Gastrocnemius medialis (tissue), 4 donors: ENCODE measurements around the gene ADAMTSL3. TPM values are rescaled to one million over a fixed set of nuclear protein-coding genes. Genes with fewer than 3 reads are reported as not detected.

Source experiments
- ATAC-seq, 2 donors: fragments of 150-250 bp; one replicate each; pipeline ENCODE4 v1.9.1; 2016
- DNase-seq, 2 donors: peaks; one replicate each; pipeline ENCODE4 v3.0.0-alpha.2; 2019
- H3K27ac ChIP-seq, 4 donors: fragments of 200-600 bp; sonication (generic); 1 replicate in 1 of 4; 2 replicates in 3 of 4; pipeline ENCODE4 v1.5.1; 2016 to 2018; ENCODE audit warnings: mild to moderate bottlenecking in 2 of 4, moderate library complexity in 1 of 4
- H3K27me3 ChIP-seq, 3 donors: fragments of 200-600 bp; sonication (generic) in 2 of 3; 1 replicate in 1 of 3; 2 replicates in 2 of 3; pipeline versions ENCODE4 v1.5.1 to v1.6.0; 2016 to 2019; ENCODE audit warnings: mild to moderate bottlenecking in 1 of 3, moderate library complexity in 1 of 3
- H3K36me3 ChIP-seq, 2 donors: fragments of 200-600 bp; sonication (generic) in 1 of 2; one replicate each; pipeline ENCODE4 v1.5.1; 2017 to 2018
- H3K4me1 ChIP-seq, 2 donors: fragments of 200-600 bp; sonication (generic) in 1 of 2; one replicate each; pipeline ENCODE4 v1.5.1; 2016 to 2017; ENCODE audit warnings: mild to moderate bottlenecking in 2 of 2
- H3K4me3 ChIP-seq, 4 donors: fragments of 200-600 bp; sonication (generic) in 3 of 4; 1 replicate in 1 of 4; 2 replicates in 3 of 4; pipeline ENCODE4 v1.5.1; 2016 to 2019; ENCODE audit warnings: mild to moderate bottlenecking in 2 of 4
- H3K9me3 ChIP-seq, 3 donors: fragments of 200-600 bp; sonication (generic) in 2 of 3; 1 replicate in 1 of 3; 2 replicates in 2 of 3; pipeline ENCODE4 v1.5.1; 2016 to 2019
- CTCF ChIP-seq, 5 experiments: fragments of 450-650 bp in 3 of 5; fragments of 200-600 bp in 2 of 5; sonication (generic) in 2 of 5; IDR thresholded peaks in 4 of 5; conservative IDR thresholded peaks in 1 of 5; 1 replicate in 4 of 5; 2 replicates in 1 of 5; pipeline ENCODE4 v1.5.1; 2016 to 2019; ENCODE audit warnings: antibody characterized with exemption in 5 of 5, mild to moderate bottlenecking in 3 of 5, moderate library complexity in 3 of 5
- POLR2A ChIP-seq, 2 donors: fragments of 450-650 bp; IDR thresholded peaks; one replicate each; pipeline ENCODE4 v1.6.1; 2017; ENCODE audit warnings: antibody characterized with exemption in 2 of 2, mild to moderate bottlenecking in 2 of 2, moderate library complexity in 2 of 2
- in situ Hi-C, 4 donors: fragments of 200-750 bp; cut with MboI; loops; one replicate each; pipeline versions ENCODE4 v1.15.0 to v1.8.0; 2017; ENCODE audit warnings: low sequenced_read_pairs in 4 of 4
- intact Hi-C: fragments of 100-400 bp; cut with DNase I; formaldehyde crosslinking; loops from one replicate; pipeline ENCODE4 v1.15.1; 2023; ENCODE audit warnings: low total_unique reads
- total RNA-seq, 4 donors: library from RNA; depleted of rRNA; stranded (reverse); fragments of >200 nt; gene quantifications; one replicate each; pipeline versions ENCODE4 v1.1.0 to v1.2.3, GENCODE V29; 2016

ADAMTSL3 gene
- total RNA-seq, 4 donors from 2014 or later, result 0.66 to 2.9 (median 0.76) TPM

DNA sequence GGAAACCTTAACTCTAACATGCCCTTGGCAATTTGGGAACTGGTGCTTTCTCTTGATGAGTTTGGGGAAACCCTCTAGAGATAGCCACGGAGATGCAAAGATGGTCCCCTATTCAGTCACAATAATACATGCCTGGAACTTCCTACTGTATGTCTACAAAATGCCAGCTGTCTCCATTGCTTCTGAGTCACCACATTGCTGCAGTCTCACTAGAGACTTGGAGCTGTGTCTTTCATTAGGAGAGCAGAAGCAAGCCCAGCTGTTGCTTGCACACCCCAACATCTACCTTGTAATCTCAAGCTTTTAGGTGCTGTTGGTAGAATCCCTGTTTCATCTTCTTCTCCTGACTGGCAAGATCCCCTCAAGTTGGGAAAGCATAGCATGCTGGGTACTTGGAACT, 261.0 kb downstream of the ADAMTSL3 start:
- DNase-seq, result no peak
- Histone ChIP-seq H3K4me1 (no peaks in the 10 kb centered on the region), H3K9me3 (no peaks in the 10 kb centered on the region), H3K27me3 (no peaks in the 10 kb centered on the region), H3K36me3 (no peaks in the 10 kb centered on the region), H3K27ac (no peak overlapping the region), H3K4me3 (no peak overlapping the region)
- TF ChIP-seq CTCF (IDR thresholded peaks at IDR 0.05 in 4 of 5, conservative IDR thresholded peaks at IDR 0.05 in 1 of 5) (no peak), POLR2A (IDR thresholded peaks at IDR 0.05) (no peak)
- no peak for ATAC-seq
- intact Hi-C loops, result no loop called here
- in situ Hi-C loops, result no loop called here

DNA sequence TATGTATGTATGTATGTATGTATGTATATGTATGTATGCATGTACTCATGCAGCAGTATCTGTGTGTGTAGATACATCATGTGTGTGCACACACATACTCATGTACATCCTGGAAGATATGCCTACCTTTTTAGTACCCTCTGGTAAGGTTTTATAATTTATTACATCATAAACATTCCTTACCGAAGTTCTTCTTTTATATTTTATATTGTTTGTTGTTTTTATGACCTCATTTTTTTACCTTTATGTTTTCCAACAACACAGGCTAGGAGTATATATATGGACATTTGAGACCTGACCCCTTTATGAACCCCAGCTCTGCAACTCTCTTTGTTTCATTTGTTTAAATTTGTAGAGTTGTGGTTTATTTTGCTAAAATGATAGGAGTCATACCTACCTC, 263.5 kb downstream of the ADAMTSL3 start:
- DNase-seq (no peak), ATAC-seq (no peak)
- H3K27me3 ChIP-seq, result no peaks in the 10 kb centered on the region
- no peak overlapping the region for H3K4me3 ChIP-seq
- intact Hi-C loops (no loop called here), in situ Hi-C loops (no loop called here)
- H3K9me3 ChIP-seq, result no peaks in the 10 kb centered on the region
- H3K27ac ChIP-seq, result no peak overlapping the region
- TF ChIP-seq CTCF (IDR thresholded peaks at IDR 0.05 in 4 of 5, conservative IDR thresholded peaks at IDR 0.05 in 1 of 5) (no peak), POLR2A (IDR thresholded peaks at IDR 0.05) (no peak)
- no peaks in the 10 kb centered on the region for H3K4me1 ChIP-seq
- H3K36me3 ChIP-seq, result no peaks in the 10 kb centered on the region

GRCh38 chr15:83918011-83918410, 264.1 kb downstream of the ADAMTSL3 start:
- TF ChIP-seq CTCF (IDR thresholded peaks at IDR 0.05 in 4 of 5, conservative IDR thresholded peaks at IDR 0.05 in 1 of 5), result no peak
- no peak for TF ChIP-seq POLR2A (IDR thresholded peaks at IDR 0.05)
- H3K9me3 ChIP-seq, result no peaks in the 10 kb centered on the region

DNA sequence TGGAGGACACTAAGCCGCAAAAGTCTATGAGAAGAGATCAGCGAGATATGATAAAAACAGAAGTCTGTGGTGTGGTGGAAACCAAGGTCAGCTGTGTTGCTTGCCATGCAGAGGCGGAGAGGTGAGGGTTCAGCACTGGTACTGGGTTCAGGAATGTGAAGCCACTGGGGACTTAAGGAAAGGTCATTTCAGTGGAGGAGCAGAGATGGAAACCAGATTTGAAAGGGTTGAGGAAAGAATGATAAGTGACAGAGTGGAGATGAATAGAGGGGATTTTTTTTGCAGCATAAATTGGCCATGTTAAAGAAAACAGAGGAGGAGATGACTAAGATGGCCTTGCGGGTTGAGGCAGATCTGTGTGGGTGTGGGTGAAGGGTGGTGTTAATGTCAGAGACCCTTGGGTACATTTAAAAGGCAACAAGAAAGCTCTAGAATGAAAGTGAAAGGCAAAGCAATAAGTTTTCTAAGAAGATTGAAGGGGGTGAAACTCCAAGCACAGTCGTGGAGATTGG, 265.5 kb downstream of the ADAMTSL3 start:
- ATAC-seq, result no peak
- intact Hi-C loops, result no loop called here
- no peak overlapping the region for H3K27ac ChIP-seq
- no peaks in the 10 kb centered on the region for H3K36me3 ChIP-seq
- no peaks in the 10 kb centered on the region for H3K4me1 ChIP-seq
- TF ChIP-seq CTCF (IDR thresholded peaks at IDR 0.05 in 4 of 5, conservative IDR thresholded peaks at IDR 0.05 in 1 of 5), result no peak
- TF ChIP-seq POLR2A (IDR thresholded peaks at IDR 0.05), result no peak
- H3K4me3 ChIP-seq, result no peak overlapping the region
- in situ Hi-C loops, result no loop called here
- no peaks in the 10 kb centered on the region for H3K9me3 ChIP-seq
- no peaks in the 10 kb centered on the region for H3K27me3 ChIP-seq
- DNase-seq, result no peak

More at GRCh38 chr15:83918011-83918410, 264.1 kb downstream of the ADAMTSL3 start:
- Histone ChIP-seq H3K27ac (no peak overlapping the region), H3K36me3 (no peaks in the 10 kb centered on the region), H3K4me3 (no peak overlapping the region), H3K4me1 (no peaks in the 10 kb centered on the region), H3K27me3 (no peaks in the 10 kb centered on the region)
- in situ Hi-C loops (no loop called here), intact Hi-C loops (no loop called here)
- DNase-seq (no peak), ATAC-seq (no peak)

- no peak overlapping the region for H3K4me3 ChIP-seq
- TF ChIP-seq POLR2A (IDR thresholded peaks at IDR 0.05) (no peak), CTCF (IDR thresholded peaks at IDR 0.05 in 4 of 5, conservative IDR thresholded peaks at IDR 0.05 in 1 of 5) (no peak)
- H3K9me3 ChIP-seq, result no peaks in the 10 kb centered on the region
- H3K4me1 ChIP-seq, result no peaks in the 10 kb centered on the region
- H3K36me3 ChIP-seq, result no peaks in the 10 kb centered on the region
- intact Hi-C loops (no loop called here), in situ Hi-C loops (no loop called here)
- DNase-seq (no peak), ATAC-seq (no peak)
- H3K27ac ChIP-seq, result no peak overlapping the region
- H3K27me3 ChIP-seq, result no peaks in the 10 kb centered on the region
Observed at GRCh38 chr15:83919978-83920510, 266.1 kb downstream of the ADAMTSL3 start.
